BE2C (cell line): Measurements from ENCODE around the gene PTCD1.

Experiments used
- DNase-seq: peaks from one replicate; pipeline ENCODE4 v3.0.0-alpha.2; 2020
- H3K27me3 ChIP-seq: fragments of 250-450 bp; sonication (Bioruptor Pico); 2 replicates; pipeline ENCODE4 v1.5.1; 2020; ENCODE audit warnings: mild to moderate bottlenecking
- H3K36me3 ChIP-seq: fragments of 250-450 bp; sonication (Bioruptor Pico); 2 replicates; pipeline ENCODE4 v1.5.1; 2020; ENCODE audit warnings: mild to moderate bottlenecking
- H3K4me1 ChIP-seq: fragments of 250-450 bp; sonication (Bioruptor Pico); 2 replicates; pipeline ENCODE4 v1.5.1; 2020
- H3K4me3 ChIP-seq: 2 replicates; pipeline ENCODE4 v1.5.1; 2011; ENCODE audit warnings: low read depth, low read length
- H3K9me3 ChIP-seq: fragments of 250-450 bp; sonication (Bioruptor Pico); 2 replicates; pipeline ENCODE4 v1.5.1; 2020
- TF ChIP-seq, protein P1 (sequence below): IDR thresholded peaks from 2 replicates; pipeline ENCODE4 v1.5.1; 2012; ENCODE audit warnings: mild to moderate bottlenecking, low read depth, low read length

PTCD1 gene

GRCh38 chr7:99399597-99399996 is 39.0 kb downstream of the PTCD1 start:
- H3K27me3 ChIP-seq, result no peaks in the 10 kb centered on the region
- no peaks in the 10 kb centered on the region for H3K9me3 ChIP-seq
- peaks cover 87% of the 10 kb centered on the region for H3K36me3 ChIP-seq
- DNase-seq, result no peak
- TF ChIP-seq, protein P1, sequence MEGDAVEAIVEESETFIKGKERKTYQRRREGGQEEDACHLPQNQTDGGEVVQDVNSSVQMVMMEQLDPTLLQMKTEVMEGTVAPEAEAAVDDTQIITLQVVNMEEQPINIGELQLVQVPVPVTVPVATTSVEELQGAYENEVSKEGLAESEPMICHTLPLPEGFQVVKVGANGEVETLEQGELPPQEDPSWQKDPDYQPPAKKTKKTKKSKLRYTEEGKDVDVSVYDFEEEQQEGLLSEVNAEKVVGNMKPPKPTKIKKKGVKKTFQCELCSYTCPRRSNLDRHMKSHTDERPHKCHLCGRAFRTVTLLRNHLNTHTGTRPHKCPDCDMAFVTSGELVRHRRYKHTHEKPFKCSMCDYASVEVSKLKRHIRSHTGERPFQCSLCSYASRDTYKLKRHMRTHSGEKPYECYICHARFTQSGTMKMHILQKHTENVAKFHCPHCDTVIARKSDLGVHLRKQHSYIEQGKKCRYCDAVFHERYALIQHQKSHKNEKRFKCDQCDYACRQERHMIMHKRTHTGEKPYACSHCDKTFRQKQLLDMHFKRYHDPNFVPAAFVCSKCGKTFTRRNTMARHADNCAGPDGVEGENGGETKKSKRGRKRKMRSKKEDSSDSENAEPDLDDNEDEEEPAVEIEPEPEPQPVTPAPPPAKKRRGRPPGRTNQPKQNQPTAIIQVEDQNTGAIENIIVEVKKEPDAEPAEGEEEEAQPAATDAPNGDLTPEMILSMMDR, result no peak
- H3K4me1 ChIP-seq, result no peaks in the 10 kb centered on the region
- H3K4me3 ChIP-seq, result no peak overlapping the region

DNA sequence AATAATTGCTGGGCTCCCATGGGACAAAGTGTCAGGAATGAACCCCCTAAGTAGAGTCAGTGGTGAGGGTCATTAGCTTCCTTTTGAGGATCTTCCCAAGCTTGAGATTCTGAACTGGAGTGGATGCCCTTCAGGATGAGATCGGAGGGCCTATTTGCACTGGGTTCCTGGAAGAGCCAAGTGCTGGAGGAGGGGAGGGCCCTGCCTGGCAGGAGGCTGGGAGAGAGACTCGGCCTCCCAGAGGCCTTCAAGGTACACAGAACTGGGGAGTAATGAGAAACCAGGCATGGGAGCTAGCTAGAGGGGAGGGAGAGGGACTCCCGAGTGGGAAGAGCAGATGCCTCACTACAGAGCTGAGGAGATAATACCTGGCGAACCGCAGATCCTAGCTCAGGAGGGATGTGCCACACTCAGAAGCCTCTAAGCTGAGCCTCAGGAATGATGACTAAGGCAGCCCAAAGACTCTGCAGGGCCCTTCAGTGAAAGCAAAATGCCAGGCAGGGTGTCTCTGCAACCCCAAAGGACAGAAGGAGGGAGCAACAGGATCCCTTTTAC is 39.6 kb downstream of the PTCD1 start:
- DNase-seq, result no peak
- Histone ChIP-seq H3K4me3 (no peak overlapping the region), H3K27me3 (no peaks in the 10 kb centered on the region), H3K9me3 (no peaks in the 10 kb centered on the region), H3K4me1 (peaks cover 3% of the 10 kb centered on the region; the same call in 1 of the 2 replicates), H3K36me3 (peaks cover 81% of the 10 kb centered on the region)
- TF ChIP-seq, protein P1, result no peak

DNA sequence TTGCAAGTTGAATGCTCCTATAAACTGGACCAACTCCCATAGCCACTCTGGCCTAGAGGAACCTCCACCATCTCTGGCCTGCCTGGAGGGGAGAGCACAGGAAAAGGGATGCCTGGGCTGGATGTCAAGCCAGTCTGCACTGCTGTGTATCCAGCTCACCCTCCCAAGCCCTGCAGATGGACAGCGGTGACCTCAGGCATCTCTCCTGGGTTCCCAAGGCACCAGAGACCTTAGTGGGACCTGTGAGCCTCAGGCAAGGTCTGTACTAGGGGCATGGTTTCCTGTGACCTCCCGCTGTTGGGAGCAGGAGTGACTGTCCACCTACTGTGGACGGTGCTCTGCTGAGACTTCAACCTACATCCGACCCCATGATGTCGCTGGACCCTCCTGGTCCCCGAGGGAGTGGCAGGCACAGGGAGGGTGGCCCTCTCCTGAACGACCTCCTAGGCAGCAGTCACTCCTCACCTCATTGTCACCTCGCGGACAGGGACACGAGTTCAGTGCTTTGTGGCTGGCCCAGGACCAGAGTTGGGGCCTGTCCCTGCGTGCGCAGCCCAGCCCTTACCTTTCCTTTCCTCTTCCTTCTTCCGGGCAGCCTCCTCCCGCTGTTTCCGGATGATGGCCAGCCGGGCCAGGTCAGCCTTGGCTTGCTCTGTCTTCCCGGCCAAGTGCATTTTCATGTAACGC is 41.2 kb downstream of the PTCD1 start:
- Histone ChIP-seq H3K9me3 (no peaks in the 10 kb centered on the region), H3K4me1 (peaks cover 6% of the 10 kb centered on the region; the same call in 1 of the 2 replicates), H3K36me3 (peaks cover 69% of the 10 kb centered on the region), H3K4me3 (no peak overlapping the region), H3K27me3 (no peaks in the 10 kb centered on the region)
- TF ChIP-seq, protein P1, result no peak
- no peak for DNase-seq

DNA sequence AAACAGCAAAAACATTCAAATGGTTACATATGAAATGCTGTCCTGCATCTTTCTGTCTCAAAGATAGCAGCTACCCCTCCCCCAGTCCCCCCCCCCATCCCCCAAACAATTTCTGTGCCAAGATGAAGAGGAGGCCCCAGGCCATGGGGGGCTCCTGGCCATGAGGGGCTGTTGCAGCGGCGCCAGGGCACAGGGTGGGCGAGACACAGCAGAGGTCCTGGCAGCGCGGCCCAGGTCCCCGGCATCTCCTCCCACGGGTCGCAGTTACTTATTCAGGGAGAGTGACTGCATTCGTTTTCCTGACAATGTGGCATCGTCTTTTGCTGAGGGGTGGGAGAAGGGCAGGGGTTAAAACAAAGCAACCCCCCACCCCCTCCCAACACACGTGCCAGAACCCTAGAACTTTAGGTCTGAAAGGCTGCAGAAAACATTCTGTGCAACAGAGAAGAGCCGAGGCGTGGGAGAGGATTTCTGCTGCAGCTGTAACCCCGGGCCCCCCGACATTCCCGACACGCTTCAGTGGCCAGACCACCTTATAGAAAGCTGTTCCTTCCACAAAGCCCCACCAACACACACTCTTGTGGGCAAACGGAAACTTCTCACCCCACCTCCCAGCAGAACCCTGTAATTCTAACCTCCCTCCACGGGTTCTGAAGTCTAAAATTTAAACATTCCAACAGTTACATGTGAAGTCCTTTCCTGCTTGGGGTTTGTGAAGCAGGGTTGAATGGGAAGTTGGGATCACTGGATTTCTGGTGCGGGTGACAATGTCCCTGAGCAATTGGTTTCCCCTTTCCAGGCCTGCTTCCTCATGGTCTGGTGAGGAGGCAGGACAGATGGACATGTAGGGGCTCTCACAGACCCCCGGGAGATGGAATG is 41.9 kb downstream of the PTCD1 start:
- no peaks in the 10 kb centered on the region for H3K27me3 ChIP-seq
- peaks cover 64% of the 10 kb centered on the region for H3K36me3 ChIP-seq
- no peaks in the 10 kb centered on the region for H3K9me3 ChIP-seq
- no peak overlapping the region for H3K4me3 ChIP-seq
- H3K4me1 ChIP-seq, result peaks cover 6% of the 10 kb centered on the region; the same call in 1 of the 2 replicates
- TF ChIP-seq, protein P1, result no peak
- no peak for DNase-seq

DNA sequence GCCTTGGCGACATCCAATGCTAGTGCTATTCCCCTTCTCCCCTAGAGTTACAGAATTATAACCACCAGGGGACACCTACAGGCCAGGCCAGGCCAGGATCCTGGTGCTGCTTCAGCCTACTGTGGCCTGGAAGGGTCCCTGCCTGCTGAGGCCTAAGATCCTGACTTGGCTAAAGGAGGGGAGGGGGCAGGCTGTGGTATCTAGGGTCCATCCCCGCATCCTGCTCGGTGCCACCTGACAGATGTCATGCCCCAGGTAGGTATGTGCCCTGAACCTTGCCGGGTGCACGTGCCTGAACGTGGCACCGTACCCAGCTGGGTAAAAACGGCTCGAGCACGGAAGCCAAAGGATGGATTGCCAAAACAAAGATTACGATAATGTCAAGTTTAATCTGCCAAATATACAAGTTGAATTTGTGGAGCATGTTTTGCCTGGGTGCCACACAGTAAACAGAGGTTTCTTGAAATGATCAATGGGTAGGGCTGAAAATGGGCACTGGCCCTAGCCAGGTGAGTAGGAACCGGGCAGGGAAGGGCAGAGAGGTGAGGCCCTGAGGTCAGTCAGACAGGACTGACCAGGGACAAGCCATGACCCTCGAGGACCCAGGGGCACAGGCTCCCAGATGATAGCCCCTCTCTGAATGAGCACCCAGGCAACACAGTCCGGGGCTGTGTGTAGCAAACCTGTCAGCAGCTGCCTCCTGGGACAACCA is 42.8 kb downstream of the PTCD1 start:
- Histone ChIP-seq H3K36me3 (peaks cover 56% of the 10 kb centered on the region), H3K4me1 (peaks cover 6% of the 10 kb centered on the region; the same call in 1 of the 2 replicates), H3K27me3 (no peaks in the 10 kb centered on the region), H3K4me3 (no peak overlapping the region), H3K9me3 (no peaks in the 10 kb centered on the region)
- DNase-seq, result no peak
- TF ChIP-seq, protein P1, result peak; percentile 23
